Adrenal gland (tissue), 12 donors: ENCODE results near the gene COQ10B. TPM values are rescaled to one million over a fixed set of nuclear protein-coding genes. Genes with fewer than 3 reads are reported as not detected.

Experiments used
- DNase-seq, 7 donors: peaks; one replicate each; pipeline ENCODE4 v3.0.0-alpha.2; 2019 to 2020
- H3K27ac ChIP-seq, 5 donors: fragments of 200-600 bp; sonication (generic) in 4 of 5; 1 replicate in 3 of 5; 2 replicates in 2 of 5; pipeline versions ENCODE4 v1.5.1 to v1.8.0; 2016 to 2020; ENCODE audit warnings: mild to moderate bottlenecking in 1 of 5
- H3K27me3 ChIP-seq: fragments of 200-600 bp; 2 replicates; pipeline ENCODE4 v1.8.0; 2021
- H3K36me3 ChIP-seq, 2 donors: fragments of 200-600 bp; replicated peaks in 1 of 2; 1 replicate in 1 of 2; 2 replicates in 1 of 2; pipeline versions ENCODE4 v1.5.1 to v1.8.0; 2018 to 2022
- H3K4me1 ChIP-seq, 2 donors: fragments of 200-600 bp; replicated peaks in 1 of 2; 1 replicate in 1 of 2; 2 replicates in 1 of 2; pipeline versions ENCODE4 v1.5.1 to v1.8.0; 2018 to 2021
- H3K4me3 ChIP-seq, 4 donors: fragments of 200-600 bp; sonication (generic) in 3 of 4; one replicate each; pipeline ENCODE4 v1.5.1; 2016 to 2018
- H3K9me3 ChIP-seq, 3 donors: fragments of 200-600 bp; sonication (generic) in 1 of 3; replicated peaks in 1 of 3; 1 replicate in 2 of 3; 2 replicates in 1 of 3; pipeline versions ENCODE4 v1.5.1 to v1.8.0; 2016 to 2021
- CTCF ChIP-seq, 6 experiments: fragments of 450-650 bp in 4 of 6; fragments of 200-600 bp in 2 of 6; sonication (generic) in 1 of 6; IDR thresholded peaks; 1 replicate in 5 of 6; 2 replicates in 1 of 6; pipeline versions ENCODE4 v1.5.1 to v1.8.0; 2016 to 2021; ENCODE audit warnings: antibody characterized with exemption in 6 of 6, mild to moderate bottlenecking in 2 of 6, moderate library complexity in 1 of 6
- POLR2A ChIP-seq, 2 donors: fragments of 450-650 bp; IDR thresholded peaks; one replicate each; pipeline ENCODE4 v1.6.1; 2017; ENCODE audit warnings: antibody characterized with exemption in 2 of 2, mild to moderate bottlenecking in 2 of 2, moderate library complexity in 1 of 2
- WGBS, 4 donors: extraction: QIAGEN DNeasy Blood & Tissue Kit in 2 of 4; methylation state at CpG; one replicate each; pipeline versions ENCODE4 v1.1.5 to v1.1.7; 2013 to 2017; 5-methylcytosine and 5-hydroxymethylcytosine counted together
- intact Hi-C, 2 donors: fragments of 100-400 bp; cut with DNase I; formaldehyde crosslinking; loops; one replicate each; pipeline versions ENCODE4 v1.14.1 to v1.15.0; 2022 to 2023
- polyA plus RNA-seq, 3 donors: library from polyadenylated mRNA; stranded (reverse); fragments of 200-250 nt in 2 of 3; fragments of 350-450 nt in 1 of 3; fragmentation: Illumina TruSeq in 1 of 3; extraction: RNeasy Lipid Tissue Mini Kit (QIAGEN cat#74804) in 1 of 3; gene quantifications; one replicate each; pipeline ENCODE4 v1.2.3, GENCODE V29; 2013 to 2014
- total RNA-seq, 9 donors: library from RNA; depleted of rRNA in 4 of 9; stranded (reverse); fragments of >200 nt in 4 of 9; fragments of 120-200 nt in 1 of 9; fragmentation: NEBNext Ultra II Directional in 1 of 9; extraction: Animal tissue kit (Norgen Biotek cat#: 25700) in 1 of 9; gene quantifications; one replicate each; pipeline versions ENCODE4 v1.1.0 to v1.2.4, GENCODE V29; 2013 to 2023
- donor health status: healthy with polysubstance abuse.
- donor health status: Bipolar disorder and iron deficiency.
- donor health status: DM: yes; HTN: yes; CAD: no.
- donor health status: DM: no; HTN: no; CAD: no.
- donor health status: DM: no; HTN: no; CAD: no.
- donor health status: DM: yes; HTN: yes; CAD: no.

Gene COQ10B
- total and polyA plus RNA-seq, 12 donors: 22.3 to 63.5 (median 37.8) TPM

- peaks cover 0 to 41% of the 10 kb centered on the region in 2 donors for H3K36me3 ChIP-seq
- TF ChIP-seq CTCF (IDR thresholded peaks at IDR 0.05): no peak
- TF ChIP-seq POLR2A (IDR thresholded peaks at IDR 0.05): no peak
Observed at GRCh38 chr2:197500503-197501131, 47.3 kb downstream of the COQ10B start.

GRCh38 chr2:197502201-197502600, 48.8 kb downstream of the COQ10B start:
- 30 to 38% (median 36%) methylated on average over 4 of the region's 4 CpGs for WGBS, 4 donors
- no peak for DNase-seq
- H3K4me3 ChIP-seq: peak overlapping the region in 1 of 4 donors; percentile 68
- peak overlapping the region in 4 of 5 donors; percentile 56 to 99 (median 87) for H3K27ac ChIP-seq
- H3K9me3 ChIP-seq: no peaks in the 10 kb centered on the region
- peaks cover 0 to 26% of the 10 kb centered on the region in 2 donors for H3K36me3 ChIP-seq
- no peaks in the 10 kb centered on the region for H3K27me3 ChIP-seq
- no peak for TF ChIP-seq POLR2A (IDR thresholded peaks at IDR 0.05)
- TF ChIP-seq CTCF (IDR thresholded peaks at IDR 0.05): no peak
- peaks cover 25 to 50% of the 10 kb centered on the region in 2 donors for H3K4me1 ChIP-seq
- intact Hi-C loops: no loop called here

More at GRCh38 chr2:197500503-197501131, 47.3 kb downstream of the COQ10B start:
- Histone ChIP-seq H3K27me3 (no peaks in the 10 kb centered on the region), H3K4me1 (peaks cover 32 to 65% of the 10 kb centered on the region in 2 donors), H3K27ac (peak overlapping the region; percentile 78 to 99 (median 96)), H3K9me3 (no peaks in the 10 kb centered on the region), H3K4me3 (peak overlapping the region; percentile 22 to 68 (median 50))
- intact Hi-C loops: no loop called here
- DNase-seq: no peak
- 0% methylated on average over 19 to 30 of the region's 30 CpGs for WGBS, 4 donors

GRCh38 chr2:197502685-197503084, 49.3 kb downstream of the COQ10B start:
- intact Hi-C loops: no loop called here
- peak overlapping the region in 4 of 5 donors; percentile 56 to 99 (median 87) for H3K27ac ChIP-seq
- H3K36me3 ChIP-seq: peaks cover 0 to 26% of the 10 kb centered on the region in 2 donors
- 51 to 73% (median 58%) methylated on average over 4 of the region's 4 CpGs for WGBS, 4 donors
- peaks cover 25 to 45% of the 10 kb centered on the region in 2 donors for H3K4me1 ChIP-seq
- no peaks in the 10 kb centered on the region for H3K9me3 ChIP-seq
- H3K4me3 ChIP-seq: peak overlapping the region in 1 of 4 donors; percentile 68
- TF ChIP-seq POLR2A (IDR thresholded peaks at IDR 0.05) (no peak), CTCF (IDR thresholded peaks at IDR 0.05) (no peak)
- H3K27me3 ChIP-seq: no peaks in the 10 kb centered on the region
- no peak for DNase-seq

GRCh38 chr2:197504000-197504399, 50.6 kb downstream of the COQ10B start:
- Histone ChIP-seq H3K27me3 (no peaks in the 10 kb centered on the region), H3K27ac (peak overlapping the region in 1 of 5 donors; percentile 99), H3K36me3 (peaks cover 0 to 21% of the 10 kb centered on the region in 2 donors), H3K4me1 (peaks cover 15 to 36% of the 10 kb centered on the region in 2 donors), H3K9me3 (no peaks in the 10 kb centered on the region), H3K4me3 (no peak overlapping the region)
- WGBS, 4 donors: 96 to 100% (median 99%) methylated on average over 2 of the region's 2 CpGs
- DNase-seq: no peak
- TF ChIP-seq CTCF (IDR thresholded peaks at IDR 0.05): no peak
- TF ChIP-seq POLR2A (IDR thresholded peaks at IDR 0.05): no peak
- intact Hi-C loops: no loop called here
